Hepatocyte (in vitro differentiated cells): ENCODE results near the gene ZNF503.

Experiments
- CTCF ChIP-seq: fragments of 200-600 bp; sonication (generic); IDR thresholded peaks from 2 replicates; pipeline ENCODE4 v1.5.1; 2016; ENCODE audit warnings: antibody characterized with exemption, mild to moderate bottlenecking; ENCODE audit not compliant: poor library complexity
- EZH2 ChIP-seq: fragments of 200-600 bp; sonication (generic); IDR thresholded peaks from 2 replicates; pipeline ENCODE4 v1.6.1; 2016; ENCODE audit warnings: antibody characterized with exemption, mild to moderate bottlenecking, borderline replicate concordance
- EZH2phosphoT487 ChIP-seq: fragments of 200-600 bp; sonication (generic); IDR thresholded peaks from one replicate; pipeline ENCODE4 v1.6.1; 2018; ENCODE audit warnings: antibody characterized with exemption, mild to moderate bottlenecking, low read depth, moderate library complexity; ENCODE audit not compliant: unreplicated experiment, severe bottlenecking

- TF ChIP-seq CTCF: no peak
- no peak for TF ChIP-seq EZH2phosphoT487
- no peak for TF ChIP-seq EZH2
Observed at GRCh38 chr10:75402486-75403143, 1.1 kb upstream of the ZNF503 start.
